Measurements from ENCODE around the gene ARSJ.

The ARSJ gene

DNA sequence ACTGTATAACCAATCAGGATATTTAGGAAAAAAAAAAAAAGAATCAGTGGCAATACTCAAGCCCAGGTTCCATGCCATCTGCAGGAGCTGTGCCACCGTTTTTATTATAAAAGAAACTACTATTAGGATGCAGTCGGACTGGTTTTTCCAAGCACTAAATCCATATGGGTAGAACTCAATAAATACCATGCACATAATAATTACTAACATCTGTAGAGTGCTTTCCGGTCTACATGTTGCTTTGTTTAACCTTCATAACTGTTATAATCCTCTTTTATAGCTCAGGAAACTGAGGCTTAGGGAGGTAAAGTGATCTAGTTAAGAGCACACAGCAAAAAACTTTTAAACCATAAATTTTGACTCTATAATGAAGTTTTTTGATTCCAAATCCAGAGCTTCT lies 24.0 kb downstream of the ARSJ start:
- TF ChIP-seq, protein P1, sequence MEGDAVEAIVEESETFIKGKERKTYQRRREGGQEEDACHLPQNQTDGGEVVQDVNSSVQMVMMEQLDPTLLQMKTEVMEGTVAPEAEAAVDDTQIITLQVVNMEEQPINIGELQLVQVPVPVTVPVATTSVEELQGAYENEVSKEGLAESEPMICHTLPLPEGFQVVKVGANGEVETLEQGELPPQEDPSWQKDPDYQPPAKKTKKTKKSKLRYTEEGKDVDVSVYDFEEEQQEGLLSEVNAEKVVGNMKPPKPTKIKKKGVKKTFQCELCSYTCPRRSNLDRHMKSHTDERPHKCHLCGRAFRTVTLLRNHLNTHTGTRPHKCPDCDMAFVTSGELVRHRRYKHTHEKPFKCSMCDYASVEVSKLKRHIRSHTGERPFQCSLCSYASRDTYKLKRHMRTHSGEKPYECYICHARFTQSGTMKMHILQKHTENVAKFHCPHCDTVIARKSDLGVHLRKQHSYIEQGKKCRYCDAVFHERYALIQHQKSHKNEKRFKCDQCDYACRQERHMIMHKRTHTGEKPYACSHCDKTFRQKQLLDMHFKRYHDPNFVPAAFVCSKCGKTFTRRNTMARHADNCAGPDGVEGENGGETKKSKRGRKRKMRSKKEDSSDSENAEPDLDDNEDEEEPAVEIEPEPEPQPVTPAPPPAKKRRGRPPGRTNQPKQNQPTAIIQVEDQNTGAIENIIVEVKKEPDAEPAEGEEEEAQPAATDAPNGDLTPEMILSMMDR (conservative IDR thresholded peaks at IDR 0.05), result no peak
- H3K27ac ChIP-seq, result no peak overlapping the region

GRCh38 chr4:113953888-113954287 lies 25.6 kb downstream of the ARSJ start:
- no peak overlapping the region for H3K27ac ChIP-seq
- TF ChIP-seq, protein P1 (conservative IDR thresholded peaks at IDR 0.05), result no peak

DNA sequence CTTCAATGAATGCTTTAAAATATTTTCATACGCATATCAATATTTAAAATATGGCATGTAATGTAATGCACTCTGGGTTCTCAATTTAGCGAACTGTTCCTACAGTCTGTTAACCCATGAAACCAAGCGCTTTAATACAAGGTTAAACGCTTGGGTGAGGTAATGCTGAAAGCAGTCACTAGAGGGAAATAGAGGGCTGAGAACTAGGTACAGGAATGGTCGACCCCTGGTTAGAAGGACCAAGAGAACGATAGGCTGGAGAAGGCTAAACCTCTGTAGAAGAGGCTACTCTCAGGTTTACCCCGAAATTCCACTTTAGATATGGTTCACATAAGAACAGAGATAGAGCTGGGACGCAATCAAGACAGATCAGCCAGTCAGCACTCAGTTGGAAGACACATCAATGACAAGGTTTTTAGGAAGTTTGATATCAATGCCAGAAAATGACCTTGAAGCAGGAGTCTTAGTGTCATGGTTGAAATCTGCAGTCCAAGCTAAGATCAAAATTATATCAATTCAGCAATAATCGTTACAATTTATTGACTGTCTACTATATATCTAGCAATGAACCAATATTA lies 26.9 kb downstream of the ARSJ start:
- TF ChIP-seq, protein P1 (conservative IDR thresholded peaks at IDR 0.05), result peak; percentile 86
- no peak overlapping the region for H3K27ac ChIP-seq

DNA sequence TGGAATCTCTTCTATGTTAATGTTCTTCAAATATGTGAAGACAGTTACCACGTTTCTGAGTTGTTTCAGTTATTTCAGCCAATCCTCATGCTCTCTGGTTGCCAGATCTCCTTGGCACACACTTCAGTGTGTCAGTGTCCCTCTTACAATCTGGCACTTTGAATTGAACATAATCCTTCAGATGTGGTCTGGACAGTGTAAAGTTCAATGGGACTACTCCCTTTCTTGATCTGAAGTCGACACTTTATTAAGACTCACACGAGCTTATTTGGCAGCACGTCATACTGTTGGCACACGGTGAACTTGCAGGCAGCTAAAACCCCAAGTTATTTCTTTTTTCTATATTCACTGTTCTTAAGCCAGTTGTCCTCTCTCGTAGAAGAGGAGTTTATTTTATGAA lies 28.2 kb downstream of the ARSJ start:
- TF ChIP-seq, protein P1 (conservative IDR thresholded peaks at IDR 0.05), result no peak
- H3K27ac ChIP-seq, result no peak overlapping the region

DNA sequence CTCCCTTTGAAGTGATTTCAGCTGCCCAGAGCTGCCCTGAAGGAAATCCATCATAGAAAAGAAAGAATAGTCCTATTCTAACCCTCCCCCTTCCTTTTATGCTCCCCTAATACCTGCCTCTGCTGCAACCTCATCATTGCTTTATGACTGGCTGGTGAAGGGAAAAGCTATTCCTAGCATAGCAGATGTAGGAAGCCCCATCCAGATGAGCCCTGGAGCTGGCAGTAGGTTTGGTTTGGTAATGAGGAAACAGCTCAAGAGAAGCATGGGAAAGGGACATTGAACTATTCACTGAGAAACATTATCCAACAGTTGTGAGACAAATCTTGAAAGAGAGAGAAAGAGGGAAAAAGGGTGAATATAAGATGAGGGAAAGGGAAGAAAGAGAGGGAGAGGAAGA lies 29.2 kb downstream of the ARSJ start:
- H3K27ac ChIP-seq, result no peak overlapping the region
- TF ChIP-seq, protein P1 (conservative IDR thresholded peaks at IDR 0.05), result no peak

GRCh38 chr4:113947484-113947883 lies 32.0 kb downstream of the ARSJ start:
- no peak overlapping the region for H3K27ac ChIP-seq
- TF ChIP-seq, protein P1 (conservative IDR thresholded peaks at IDR 0.05), result no peak

- TF ChIP-seq, protein P1 (conservative IDR thresholded peaks at IDR 0.05), result no peak
- H3K27ac ChIP-seq, result no peak overlapping the region
Measured at GRCh38 chr4:113945906-113946305, 33.5 kb downstream of the ARSJ start.
